Fibroblast of villous mesenchyme (primary cell): Measurements from ENCODE around the gene USP1. TPM values are rescaled to one million over a fixed set of nuclear protein-coding genes. Genes with fewer than 3 reads are reported as not detected.
A peak's percentile ranks its signal among the peaks of the same experiment; 100 is the strongest.

ENCODE experiments used
- DNase-seq: peaks from one replicate; pipeline ENCODE4 v3.0.0-alpha.2; 2010; ENCODE audit warnings: low read depth
- H3K4me3 ChIP-seq: 2 replicates; pipeline ENCODE4 v1.5.1; 2011; ENCODE audit warnings: low read depth, mild to moderate bottlenecking, low read length
- CTCF ChIP-seq: IDR thresholded peaks from 2 replicates; pipeline ENCODE4 v1.5.1; 2012; ENCODE audit warnings: low read depth, mild to moderate bottlenecking, low read length; ENCODE audit not compliant: insufficient read depth
- total RNA-seq: library from RNA; depleted of rRNA; stranded (reverse); fragments of >200 nt; gene quantifications from 2 replicates; pipeline ENCODE4 v1.2.3, GENCODE V29; 2012

USP1 gene
- total RNA-seq, 1 donor = 28.5 TPM

GRCh38 chr1:62435231-62436038, 1.4 kb upstream of the USP1 start:
- peak overlapping the region; percentile 85 for H3K4me3 ChIP-seq
- DNase-seq = no peak
- no peak for TF ChIP-seq CTCF

- no peak for DNase-seq
Observed at GRCh38 chr1:62436039-62436465, 797 bp upstream of the USP1 start.

GRCh38 chr1:62437273-62437940, 558 bp downstream of the USP1 start:
- DNase-seq = peak; percentile 45
- no peak for TF ChIP-seq CTCF

More at GRCh38 chr1:62436039-62436465, 797 bp upstream of the USP1 start:
- H3K4me3 ChIP-seq = peak overlapping the region; percentile 85
- no peak for TF ChIP-seq CTCF

GRCh38 chr1:62438163-62438562, 1.3 kb downstream of the USP1 start:
- DNase-seq = peak; percentile 26
- peak overlapping the region; percentile 85 for H3K4me3 ChIP-seq
- TF ChIP-seq CTCF = no peak

More at GRCh38 chr1:62437273-62437940, 558 bp downstream of the USP1 start:
- H3K4me3 ChIP-seq = peak overlapping the region; percentile 85

GRCh38 chr1:62439652-62440371, 3.0 kb downstream of the USP1 start:
- no peak for TF ChIP-seq CTCF
- no peak overlapping the region for H3K4me3 ChIP-seq
- DNase-seq = no peak

- no peak for DNase-seq
- no peak overlapping the region for H3K4me3 ChIP-seq
- TF ChIP-seq CTCF = no peak
Observed at GRCh38 chr1:62444701-62445100, 7.9 kb downstream of the USP1 start.
